Activated naive CD4-positive, alpha-beta T cell (primary cell): ENCODE measurements around the gene NRROS.

Source experiments
- DNase-seq, 4 experiments: peaks; one replicate each; lab custom pipeline; 2025; lab: John Stamatoyannopoulos, UW

NRROS gene

DNA sequence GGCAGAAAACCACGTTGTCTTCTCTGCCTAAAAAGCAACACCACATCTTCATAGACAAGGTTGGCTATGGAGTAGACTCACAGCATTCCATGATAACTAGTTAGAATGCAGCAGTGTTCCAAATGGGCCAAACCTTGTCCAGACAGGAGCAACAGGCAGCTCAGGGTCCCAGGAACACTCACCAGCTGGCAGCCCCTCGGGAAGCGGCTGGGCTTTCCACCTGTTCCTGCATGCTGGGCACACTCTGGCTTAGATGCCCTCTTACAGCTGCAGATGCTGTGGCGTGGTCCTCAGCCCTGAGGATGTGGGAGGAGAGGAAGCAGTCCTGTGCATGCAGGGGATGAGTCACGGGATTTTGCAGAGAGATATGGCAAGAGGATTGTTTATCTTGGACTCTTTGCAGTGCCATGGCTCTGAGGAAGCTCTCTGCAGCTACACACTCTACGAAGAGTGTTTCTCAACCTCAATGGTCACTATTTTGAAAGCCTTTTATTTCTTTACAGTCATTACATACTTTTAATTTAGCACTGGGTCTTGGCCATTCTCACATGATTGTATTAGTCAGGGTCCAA, 11.3 kb downstream of the NRROS start:
- no peak for DNase-seq

DNA sequence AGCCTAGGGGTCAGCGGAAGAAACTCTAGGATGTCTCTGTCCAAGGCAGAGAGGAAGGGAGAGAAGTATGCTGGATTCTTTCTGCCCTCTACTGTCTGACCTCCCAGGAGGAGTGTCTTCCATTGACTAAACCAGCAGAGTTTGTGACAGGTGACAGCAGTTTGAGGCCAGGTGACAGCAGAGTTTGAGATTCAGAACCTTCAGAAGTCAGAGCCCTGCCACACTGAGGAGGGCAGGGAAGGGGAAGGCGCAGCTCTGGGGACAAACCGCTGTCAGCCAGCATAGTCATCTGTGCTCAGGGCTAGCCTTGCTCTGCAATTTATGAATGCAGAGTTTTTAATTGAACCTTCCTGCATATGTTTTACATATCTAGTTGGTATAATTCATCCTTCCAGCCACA, 12.3 kb downstream of the NRROS start:
- DNase-seq: no peak

DNA sequence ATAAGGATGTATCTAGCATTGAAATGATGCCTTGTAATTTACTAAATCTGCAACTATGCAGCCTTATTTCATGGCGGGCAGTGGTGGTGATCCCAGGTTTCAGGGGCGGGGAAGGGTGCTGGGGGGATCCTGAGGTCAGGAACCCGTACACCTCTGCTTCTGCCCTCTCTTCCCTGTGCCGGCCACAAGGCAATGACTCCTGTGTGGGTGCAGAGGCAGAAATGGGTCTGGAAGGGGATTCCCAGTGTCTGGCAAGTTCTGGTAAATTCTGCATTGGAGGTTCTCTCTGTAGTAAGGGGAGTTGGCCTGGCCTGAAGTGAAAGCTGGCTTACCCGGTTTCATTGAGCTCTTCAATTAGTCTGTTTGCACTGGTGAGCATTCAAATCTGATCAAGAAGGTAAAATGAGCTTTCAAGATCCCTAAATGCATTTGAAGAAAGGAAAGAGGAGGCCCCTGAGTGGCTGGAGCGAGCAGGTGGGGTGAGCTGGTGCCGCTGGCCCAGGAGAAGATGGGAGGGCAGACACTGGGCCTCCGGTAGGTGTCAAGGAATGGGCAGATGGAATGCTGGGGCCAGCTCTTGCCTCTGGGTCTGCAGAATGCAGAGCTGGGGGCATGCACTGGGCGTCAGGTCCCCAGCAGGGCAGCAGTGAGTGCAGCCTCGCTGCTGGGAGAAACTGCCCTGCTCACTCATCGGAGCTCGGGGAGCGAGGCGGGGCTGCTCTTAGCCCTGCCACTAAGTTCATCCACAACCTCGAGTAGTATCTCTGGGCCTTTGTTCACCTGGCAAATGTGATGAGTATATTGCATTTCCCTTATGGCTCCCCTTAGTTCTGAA, 13.7 kb downstream of the NRROS start:
- no peak for DNase-seq

DNA sequence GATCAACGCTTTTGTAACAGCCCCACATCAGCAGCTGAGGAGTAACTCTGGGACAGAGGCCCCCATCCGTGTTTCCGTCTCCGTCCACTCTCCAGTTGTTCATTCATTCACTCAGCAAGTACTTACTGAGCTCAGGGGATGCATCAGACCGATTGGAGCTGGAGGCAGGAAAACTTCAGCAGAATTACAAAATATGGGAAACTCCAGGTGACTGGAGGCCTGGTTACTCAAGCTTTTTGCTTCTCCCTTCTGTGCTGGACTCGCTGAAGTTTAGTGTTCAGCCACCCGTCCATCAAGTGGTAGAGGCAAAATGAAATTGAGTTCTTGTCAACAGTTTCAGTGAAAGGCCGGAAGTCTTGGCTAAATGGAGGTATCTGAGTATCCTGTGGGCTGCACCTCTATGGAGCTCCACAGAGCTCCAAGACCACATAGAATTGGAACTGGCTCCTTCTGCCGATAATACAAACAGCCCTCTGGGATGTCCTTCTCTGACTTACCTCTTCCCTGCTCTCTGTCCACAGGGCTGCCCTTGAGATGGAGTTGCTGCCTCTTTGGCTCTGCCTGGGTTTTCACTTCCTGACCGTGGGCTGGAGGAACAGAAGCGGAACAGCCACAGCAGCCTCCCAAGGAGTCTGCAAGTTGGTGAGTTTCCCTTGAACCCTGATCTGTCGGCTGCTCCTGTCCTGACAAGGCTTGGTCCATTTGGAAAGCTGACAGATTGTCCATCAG, 14.7 kb downstream of the NRROS start:
- DNase-seq: no peak

DNA sequence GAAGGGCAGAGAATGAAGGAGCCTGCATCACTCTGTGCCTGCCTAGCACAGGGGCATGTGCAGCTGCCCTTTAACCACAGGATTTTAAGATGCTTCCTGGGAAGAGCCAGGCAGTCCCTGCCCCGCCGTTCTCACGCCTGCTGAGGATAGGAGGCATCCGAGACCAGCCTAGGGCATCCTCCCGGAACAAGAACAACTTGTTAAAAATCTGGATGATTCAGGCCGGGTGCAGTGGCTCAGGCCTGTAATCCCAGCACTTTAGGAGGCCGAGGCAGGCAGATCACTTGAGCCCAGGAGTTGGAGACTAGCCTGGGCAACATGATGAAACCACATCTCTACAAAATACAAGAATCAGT, 15.2 kb downstream of the NRROS start:
- no peak for DNase-seq

DNA sequence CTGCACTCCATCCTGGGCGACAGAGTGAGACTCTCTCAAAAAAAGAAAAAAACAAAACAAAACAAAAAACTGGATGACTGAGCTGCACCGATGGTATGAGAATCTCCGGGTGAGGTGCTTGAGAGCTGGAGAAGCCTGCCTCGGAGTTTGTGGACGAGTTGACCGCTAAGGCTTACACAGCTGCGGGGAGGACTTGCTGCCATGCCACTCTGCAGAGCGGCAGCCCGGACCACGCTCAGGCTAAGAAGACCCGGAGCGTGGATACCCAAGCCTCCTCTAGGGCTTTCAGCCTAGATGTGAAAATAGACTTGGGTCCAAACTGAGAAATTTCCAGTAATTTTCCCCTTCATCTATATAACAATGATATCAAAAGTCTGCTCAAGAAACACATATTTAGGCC, 16.0 kb downstream of the NRROS start:
- no peak for DNase-seq

DNA sequence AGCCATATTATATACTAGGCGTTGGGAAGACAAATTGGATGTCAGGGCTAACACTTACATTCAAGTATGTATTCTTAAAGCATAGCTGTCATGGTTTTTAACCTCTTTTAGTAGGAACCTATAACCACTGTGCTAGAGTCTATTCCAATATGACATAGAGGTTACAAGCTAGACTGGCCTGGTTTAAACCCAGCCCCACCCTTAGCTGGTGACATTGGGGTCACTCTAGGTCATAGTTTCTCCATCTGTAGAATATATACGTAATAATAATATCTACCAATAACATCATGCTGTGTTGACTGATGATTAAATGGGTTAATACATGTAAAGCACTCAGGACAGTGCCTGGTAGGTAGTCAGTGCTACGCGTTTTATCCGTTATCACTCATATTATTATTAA, 16.7 kb downstream of the NRROS start:
- DNase-seq: no peak

DNA sequence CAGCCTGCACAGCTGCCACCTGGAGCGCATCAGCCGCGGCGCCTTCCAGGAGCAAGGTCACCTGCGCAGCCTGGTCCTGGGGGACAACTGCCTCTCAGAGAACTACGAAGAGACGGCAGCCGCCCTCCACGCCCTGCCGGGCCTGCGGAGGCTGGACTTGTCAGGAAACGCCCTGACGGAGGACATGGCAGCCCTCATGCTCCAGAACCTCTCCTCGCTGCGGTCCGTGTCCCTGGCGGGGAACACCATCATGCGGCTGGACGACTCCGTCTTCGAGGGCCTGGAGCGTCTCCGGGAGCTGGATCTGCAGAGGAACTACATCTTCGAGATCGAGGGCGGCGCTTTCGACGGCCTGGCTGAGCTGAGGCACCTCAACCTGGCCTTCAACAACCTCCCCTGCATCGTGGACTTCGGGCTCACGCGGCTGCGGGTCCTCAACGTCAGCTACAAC, 20.4 kb downstream of the NRROS start:
- DNase-seq: no peak

DNA sequence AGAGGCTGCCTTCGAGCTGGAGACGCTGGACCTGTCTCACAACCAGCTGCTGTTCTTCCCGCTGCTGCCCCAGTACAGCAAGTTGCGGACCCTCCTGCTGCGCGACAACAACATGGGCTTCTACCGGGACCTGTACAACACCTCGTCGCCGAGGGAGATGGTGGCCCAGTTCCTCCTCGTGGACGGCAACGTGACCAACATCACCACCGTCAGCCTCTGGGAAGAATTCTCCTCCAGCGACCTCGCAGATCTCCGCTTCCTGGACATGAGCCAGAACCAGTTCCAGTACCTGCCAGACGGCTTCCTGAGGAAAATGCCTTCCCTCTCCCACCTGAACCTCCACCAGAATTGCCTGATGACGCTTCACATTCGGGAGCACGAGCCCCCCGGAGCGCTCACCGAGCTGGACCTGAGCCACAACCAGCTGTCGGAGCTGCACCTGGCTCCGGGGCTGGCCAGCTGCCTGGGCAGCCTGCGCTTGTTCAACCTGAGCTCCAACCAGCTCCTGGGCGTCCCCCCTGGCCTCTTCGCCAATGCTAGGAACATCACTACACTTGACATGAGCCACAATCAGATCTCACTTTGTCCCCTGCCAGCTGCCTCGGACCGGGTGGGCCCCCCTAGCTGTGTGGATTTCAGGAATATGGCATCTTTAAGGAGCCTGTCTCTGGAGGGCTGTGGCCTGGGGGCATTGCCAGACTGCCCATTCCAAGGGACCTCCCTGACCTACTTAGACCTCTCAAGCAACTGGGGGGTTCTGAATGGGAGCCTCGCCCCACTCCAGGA, 21.1 kb downstream of the NRROS start:
- DNase-seq: no peak

DNA sequence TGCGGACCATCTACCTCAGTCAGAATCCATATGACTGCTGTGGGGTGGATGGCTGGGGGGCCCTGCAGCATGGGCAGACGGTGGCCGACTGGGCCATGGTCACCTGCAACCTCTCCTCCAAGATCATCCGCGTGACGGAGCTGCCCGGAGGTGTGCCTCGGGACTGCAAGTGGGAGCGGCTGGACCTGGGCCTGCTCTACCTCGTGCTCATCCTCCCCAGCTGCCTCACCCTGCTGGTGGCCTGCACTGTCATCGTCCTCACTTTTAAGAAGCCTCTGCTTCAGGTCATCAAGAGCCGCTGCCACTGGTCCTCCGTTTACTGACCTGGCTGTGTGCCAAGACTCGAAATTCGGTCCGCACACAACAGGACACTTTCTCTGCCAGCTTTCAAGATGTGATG, 21.9 kb downstream of the NRROS start:
- DNase-seq: no peak

DNA sequence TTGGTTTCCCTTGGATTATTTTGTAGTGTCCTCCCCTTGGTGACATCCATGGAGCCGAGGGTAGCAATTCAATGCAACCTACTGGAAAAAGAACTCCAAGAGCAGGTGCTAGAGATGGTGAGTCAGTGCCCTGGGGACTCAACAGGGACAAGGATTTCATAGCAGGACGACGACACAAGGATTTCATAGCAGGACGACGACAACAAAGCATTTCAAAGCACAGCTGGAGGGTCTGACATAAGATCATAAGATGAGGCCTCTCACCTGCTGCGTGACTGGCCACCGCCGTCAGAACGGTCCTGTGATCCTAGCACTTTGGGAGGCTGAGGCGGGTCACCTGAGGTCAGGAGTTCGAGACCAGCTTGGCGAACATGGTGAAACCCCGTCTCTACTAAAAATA, 22.5 kb downstream of the NRROS start:
- DNase-seq: no peak

DNA sequence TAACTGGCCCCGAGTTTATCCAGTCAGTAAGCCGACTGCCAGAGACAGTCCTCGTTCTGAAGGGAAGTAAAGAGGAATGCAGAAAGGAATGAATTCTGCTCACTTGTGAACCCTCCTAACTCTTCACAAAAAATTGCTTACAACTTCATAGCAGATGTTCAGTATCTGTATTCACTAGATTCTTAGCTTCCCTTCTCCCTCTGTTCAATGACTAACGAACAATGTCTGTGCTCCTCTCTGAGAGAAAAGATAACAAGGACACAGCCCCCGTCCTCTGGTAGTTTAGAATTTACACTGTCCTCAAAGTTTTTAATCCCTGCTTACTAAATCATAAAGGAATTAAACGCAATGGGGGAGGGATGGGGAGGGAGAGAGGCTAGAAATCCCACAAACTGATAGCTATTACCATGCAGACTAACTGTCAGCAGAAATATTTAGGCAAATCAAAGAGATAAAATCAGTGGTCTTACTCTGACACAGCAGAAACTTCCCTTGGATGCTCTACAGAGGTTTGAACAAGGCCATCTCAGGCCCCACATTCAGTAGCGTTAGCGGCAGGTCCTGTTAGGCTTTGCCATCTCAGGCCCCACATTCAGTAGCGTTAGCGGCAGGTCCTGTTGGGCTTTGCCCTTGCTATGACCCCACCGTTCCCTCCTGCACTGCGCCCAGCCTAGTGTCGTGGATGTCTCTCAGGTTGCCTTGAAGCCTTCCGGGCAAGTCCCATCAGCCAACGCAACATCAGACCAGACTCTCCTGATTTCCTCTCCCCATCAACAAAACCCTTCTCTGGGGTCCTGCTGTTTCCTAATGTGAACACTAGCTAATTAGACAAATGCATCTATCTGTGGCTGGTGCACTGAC, 23.4 kb downstream of the NRROS start:
- DNase-seq: no peak

DNA sequence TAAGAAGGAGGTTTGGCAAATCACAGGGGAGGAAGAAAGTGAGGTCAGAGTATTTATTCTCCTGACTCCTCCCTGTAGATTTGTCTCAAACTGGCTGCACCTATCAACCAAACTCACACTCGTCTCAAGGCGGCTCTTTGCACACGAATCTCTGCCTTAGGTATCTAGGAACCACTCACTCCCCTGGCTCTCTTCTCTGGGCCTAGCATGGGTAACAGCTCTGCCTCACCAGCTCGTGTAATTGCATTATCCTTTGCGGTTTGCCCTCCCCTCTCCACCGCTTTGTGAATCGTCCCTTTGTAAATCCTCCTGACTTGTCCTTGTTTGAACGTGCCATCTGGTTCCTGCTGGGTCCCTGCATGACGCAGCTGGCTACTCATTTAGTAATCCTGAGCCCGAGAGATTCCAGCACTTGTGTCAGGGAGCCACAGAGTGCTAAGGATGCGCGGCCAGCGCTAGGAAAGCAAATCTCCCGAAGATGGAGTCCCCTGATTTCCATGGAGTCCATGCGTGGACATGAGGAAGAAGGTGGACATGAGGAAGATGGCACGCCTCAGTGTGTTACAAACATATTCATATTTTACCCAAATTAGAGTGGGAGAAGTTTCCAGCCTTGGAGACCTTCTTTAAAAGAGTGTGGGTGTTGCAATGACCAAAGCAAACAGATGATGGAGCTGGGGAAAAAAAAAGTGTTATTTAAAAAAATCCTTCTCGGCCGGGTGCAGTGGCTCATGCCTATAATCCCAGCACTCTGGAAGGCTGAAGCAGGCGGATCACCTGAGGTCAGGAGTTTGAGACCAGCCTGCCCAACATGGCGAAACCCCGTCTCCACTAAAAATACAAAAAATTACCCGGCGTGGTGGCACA, 26.7 kb downstream of the NRROS start:
- no peak for DNase-seq

DNA sequence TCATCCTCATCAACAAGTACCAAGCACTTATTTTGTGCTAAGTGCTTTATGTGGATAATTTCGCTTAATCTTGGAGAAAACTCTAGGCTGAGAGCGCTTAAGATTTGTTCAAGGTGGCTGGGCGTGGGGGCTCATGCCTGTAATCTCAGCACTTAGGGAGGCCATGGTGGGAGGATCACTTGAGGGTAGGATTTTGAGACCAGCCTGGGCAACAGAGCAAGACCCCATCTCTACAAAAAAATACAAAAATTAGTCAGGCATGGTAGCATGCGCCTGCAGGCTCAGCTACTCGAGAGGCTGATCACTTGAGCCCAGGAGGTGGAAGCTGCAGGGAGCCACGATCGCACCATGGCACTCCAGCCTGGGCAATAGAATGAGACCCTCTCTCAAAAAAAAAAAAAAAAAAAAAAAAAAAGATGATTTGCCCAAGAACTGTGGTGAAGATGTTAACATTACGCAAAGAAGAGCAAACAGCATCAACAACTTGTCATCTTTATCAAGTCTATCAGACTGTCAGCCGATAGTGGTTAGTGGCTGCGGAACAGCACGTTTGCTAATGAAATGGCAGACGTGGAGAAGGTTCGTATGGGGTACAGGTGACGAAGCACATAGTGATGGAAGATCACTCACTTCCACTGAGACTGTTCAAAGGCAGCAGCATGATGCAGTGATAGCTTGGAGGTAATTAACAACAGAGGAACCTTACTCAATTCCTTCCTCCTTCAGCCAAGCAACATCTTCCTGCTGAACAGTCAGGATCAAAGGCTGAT, 27.7 kb downstream of the NRROS start:
- no peak for DNase-seq

DNA sequence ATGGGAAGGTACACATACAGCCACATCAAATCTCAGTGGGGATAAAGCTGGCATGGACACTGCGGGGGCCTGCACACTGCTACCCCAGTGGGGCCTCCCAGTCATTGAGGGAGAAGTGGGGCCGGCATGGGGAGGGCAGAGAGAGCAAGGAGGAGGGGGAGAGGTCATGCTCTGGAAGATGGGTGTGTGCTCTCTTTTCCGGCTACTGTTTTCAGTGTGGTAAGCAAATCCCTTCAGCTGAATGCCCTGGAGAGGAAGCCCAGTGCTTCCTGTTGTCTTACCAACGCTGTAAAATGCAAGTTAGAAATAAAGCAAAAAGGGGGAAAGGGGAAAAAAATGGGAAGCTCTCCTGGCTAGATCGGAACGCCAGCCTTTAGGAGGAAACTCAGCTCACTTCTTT, 30.8 kb downstream of the NRROS start:
- DNase-seq: no peak

DNA sequence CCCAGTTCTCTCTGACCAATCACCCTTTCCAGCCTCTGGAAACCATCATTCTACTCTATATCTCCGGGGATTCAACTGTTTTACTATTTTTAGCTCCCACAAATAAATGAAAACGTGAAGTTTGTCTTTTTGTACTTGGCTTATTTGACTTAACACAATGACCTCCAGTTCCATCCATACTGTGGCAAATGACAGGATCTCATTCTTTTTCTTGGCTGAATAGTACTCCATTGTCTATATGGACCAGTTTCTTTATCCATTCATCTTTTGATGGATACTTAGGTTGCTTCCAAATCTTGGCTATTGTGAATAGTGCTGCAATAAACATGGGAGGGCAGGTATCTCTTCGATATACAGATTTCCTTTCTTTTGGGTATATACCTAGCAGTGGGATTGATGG, 34.1 kb downstream of the NRROS start:
- no peak for DNase-seq

DNA sequence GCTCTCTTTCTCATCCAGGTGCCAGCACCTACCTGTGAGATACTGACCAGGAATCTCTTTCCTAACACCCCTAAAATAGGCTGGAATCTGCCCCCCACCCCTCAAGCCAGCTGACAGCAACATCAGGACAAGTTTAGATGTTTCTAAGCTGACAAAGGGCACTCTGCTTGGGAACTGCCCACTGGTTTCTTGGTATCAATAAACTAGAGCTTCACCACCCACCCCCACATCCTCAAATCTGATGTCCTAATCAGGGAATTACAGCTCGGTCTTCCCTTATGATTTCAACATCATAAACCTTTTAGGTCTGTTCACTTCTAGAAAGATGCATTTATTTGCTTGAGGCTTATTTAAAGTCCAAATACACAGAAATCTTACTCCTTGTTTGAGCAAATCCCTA, 37.9 kb downstream of the NRROS start:
- DNase-seq: no peak

DNA sequence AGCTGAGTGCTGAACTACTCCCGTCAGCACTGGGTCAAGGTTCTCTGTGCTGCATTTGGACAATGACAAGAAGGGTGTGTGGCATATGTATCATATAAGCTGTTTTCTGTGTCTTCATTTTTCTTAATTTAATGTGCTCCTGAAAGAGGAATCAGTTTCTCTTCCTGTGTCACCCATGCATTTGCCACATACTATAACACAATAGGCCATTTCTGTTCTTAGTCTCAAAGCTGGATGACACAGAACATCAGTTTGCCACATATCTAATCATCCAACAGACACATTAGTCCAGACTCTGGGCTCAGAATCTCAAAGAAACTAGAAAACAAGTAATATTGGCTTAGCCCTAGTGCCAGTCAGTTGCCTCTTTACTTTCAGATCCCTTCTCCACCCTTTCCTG, 38.4 kb downstream of the NRROS start:
- no peak for DNase-seq

DNA sequence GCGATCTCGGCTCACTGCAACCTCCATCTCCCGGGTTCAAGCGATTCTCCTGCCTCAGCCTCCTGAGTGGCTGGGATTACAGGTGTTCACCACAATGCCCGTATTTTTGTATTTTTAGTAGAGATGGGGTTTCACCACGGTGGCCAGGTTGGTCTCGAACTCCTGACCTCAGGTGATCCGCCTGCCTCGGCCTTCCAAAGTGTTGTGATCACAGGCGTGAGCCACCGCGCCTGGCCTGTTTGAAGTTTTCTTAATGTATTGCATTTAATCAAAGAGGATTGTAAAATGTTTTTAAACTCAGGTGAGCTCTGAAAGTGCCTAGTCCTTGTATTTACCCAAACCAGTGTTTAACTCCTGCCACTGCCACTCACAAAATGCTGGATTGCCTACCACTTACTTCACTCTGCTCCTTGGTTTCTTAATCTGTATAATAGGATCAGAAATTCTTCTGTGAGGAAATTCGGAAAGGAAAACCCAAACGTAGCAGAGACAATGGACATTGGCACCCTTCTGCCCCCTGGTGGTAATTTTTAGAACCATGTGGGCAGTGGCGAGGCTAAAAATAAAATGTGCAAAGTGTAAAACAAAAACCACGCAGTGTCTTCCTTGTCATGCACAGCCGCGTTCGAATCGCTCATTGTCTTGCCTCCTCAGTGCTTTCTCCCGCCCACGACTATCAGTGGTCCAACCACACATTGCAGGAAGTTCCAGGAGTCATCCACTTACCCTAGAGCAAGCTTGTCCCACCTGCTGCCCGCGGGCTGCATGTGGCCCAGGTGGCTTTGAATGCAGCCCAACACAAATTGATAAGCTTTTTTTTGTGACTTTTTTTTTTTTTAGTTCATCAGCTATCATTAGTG, 45.3 kb downstream of the NRROS start:
- peak in 2 of 4 experiments; percentile 25 to 40 for DNase-seq
